NB4 (cell line): ENCODE measurements around the gene PGM2.

Experiments used
- CTCF ChIP-seq: IDR thresholded peaks from one replicate; pipeline ENCODE4 v1.5.1; 2012; ENCODE audit warnings: low read depth, low read length
- POLR2A ChIP-seq: IDR thresholded peaks from 2 replicates; pipeline ENCODE4 v1.6.1; 2011; ENCODE audit warnings: mild to moderate bottlenecking; ENCODE audit not compliant: insufficient read length; ENCODE audit errors: extremely low read depth
- TF ChIP-seq, protein P1 (sequence below): IDR thresholded peaks from 2 replicates; pipeline ENCODE4 v1.6.1; 2011; ENCODE audit warnings: low read depth, low read length

- TF ChIP-seq CTCF = no peak
- TF ChIP-seq POLR2A = no peak
- TF ChIP-seq, protein P1, sequence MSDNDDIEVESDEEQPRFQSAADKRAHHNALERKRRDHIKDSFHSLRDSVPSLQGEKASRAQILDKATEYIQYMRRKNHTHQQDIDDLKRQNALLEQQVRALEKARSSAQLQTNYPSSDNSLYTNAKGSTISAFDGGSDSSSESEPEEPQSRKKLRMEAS = no peak
Measured at GRCh38 chr4:37910091-37910486, 83.6 kb downstream of the PGM2 start.
